NK-92 (cell line): Measurements from ENCODE around the gene LDLRAD4.

Experiments used
- DNase-seq: peaks from one replicate; lab custom pipeline; 2025; ENCODE audit not compliant: unreplicated experiment; lab: John Stamatoyannopoulos, UW

The LDLRAD4 gene

DNA sequence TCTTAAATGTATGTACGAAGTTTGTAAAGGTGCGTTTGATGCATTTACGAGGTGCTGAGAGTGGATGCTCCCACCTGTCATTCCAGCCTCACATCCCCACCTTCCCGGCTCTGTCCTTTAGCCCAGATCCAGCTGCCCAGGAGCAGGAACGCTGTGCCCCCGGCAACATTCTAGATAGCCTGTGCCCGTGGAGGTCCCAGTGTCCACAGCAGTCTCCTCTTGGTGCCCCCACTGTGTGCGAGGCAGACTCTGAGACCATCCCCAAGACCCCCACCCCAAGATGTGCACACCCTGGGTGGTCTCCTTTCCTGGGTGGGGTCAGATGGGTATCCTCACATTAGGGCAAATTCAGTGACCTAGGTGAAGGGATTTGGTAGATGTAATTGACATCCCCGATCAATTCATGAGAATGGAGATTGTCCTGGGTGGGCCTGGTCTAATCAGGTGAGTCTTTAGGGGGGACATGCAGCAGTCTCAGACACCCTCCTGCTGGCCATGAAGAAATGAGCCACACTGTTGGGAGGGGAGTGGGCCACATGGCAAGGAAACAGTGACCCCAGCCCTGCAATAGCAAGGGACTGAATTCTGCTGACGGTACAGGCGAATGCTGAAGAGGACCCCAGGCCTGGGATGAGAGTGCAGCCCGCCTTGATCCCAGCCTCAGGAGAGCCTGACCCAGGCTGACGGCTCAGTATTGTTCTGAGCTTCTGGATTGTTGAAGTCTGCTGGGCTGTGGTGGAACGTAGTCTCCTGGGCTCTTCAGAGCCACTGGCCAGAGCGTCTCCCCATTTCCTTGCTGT is 304.5 kb downstream of the LDLRAD4 start:
- no peak for DNase-seq

DNA sequence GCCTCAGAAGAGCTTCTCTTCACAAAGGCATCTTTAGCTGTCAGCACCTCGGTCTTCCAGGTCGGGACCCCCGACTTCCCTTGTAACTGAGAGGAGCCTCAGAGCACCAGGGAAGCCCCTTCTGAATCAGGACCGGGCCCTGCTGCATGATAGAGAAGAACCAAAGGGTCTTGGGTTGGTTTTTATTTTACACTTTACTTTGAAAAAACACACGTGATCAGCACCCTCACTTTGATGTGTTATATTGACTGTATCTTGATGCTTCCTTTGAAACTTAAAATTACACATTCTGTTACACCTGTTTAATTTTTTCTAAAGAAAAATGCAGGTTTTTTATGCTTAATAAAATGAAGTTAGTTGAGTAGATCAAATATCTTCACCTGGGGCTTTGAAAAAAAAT is 305.5 kb downstream of the LDLRAD4 start:
- DNase-seq = no peak

DNA sequence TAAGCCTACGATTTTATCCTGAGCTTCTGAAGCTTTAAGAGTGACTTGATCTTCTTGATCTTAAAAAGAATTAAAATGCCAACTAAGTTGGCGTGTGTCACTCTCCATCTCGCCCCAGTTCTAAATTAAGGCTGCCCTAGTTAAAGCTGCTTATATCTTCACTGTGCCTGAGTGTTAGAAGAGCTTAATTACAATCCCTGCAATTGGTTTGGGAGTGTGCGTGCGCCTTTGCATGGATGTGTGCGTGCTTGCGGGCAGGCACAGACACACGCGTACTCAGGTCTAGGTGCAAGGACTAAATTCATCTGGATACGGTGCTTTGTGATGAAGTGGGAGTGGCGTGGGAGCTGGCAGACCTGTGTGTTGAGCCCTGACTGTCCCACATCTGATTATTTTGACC is 306.3 kb downstream of the LDLRAD4 start:
- DNase-seq = no peak

DNA sequence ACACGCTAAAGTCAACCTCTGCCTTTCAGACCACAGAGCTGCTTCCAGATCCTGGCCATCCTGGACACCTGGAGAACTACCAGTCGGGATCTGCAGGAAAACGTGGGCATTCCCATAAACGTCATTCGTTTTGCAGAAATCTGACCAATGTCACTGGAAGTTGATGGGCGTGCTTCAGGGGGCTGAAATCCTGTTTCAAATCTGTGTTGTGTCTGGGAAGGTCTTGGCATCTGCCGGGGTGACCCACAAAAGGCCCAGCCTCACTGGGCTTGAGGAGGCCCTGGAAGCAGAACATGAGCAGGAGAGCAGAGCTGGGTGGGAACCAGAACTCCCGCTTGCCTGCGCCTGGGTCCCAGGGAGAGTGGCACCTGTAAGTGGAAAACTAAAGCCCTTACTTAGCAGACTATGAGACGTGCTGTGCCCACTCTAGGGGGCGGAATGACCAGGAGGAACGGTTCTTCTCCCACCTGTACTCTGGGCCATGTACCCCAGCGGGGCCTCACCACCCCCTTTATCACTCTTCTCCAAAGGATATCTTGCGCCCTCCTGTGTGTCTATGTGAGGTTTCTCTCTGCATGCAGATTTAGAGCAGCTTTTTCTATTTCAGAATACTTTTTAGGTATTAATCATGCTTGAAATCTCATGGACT is 306.9 kb downstream of the LDLRAD4 start:
- no peak for DNase-seq

DNA sequence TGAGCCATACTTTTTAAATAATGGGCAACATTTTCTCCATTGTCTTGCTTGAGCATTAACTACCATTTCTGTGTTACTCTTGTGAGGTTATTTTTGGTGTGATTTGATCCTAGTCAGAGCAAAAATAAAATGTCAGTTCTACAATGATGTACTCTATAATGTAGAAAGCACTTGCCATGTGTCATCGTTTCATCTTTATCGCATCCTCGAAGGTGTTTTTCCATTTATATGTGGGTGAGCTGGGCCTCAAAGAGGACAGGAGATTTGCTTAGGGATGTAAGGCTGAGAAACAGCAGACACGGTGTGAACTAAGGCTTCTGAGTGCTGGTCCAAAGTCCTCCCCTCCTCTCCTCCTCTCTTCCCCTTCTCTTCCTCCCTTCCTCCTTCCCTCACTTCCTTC is 308.0 kb downstream of the LDLRAD4 start:
- DNase-seq = no peak

DNA sequence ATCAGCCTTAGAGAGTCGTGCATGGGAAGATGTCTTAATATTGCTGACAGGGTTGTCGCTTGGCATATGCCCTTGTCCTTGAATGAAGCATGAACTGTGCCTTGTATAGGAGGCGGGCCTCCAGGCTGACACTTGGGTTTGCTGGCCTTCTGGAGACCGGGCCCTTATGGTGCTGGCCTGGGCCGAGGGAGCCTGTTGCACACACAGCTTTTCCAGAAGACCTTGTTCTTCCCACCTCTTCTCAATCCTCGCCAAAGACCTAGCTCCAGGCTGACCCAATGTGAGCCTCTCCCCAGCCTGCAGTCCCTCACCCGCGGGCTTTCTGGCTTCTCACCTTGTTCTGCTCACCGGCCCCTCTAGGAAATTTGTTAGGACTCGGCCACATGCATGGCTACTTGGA is 308.7 kb downstream of the LDLRAD4 start:
- no peak for DNase-seq

DNA sequence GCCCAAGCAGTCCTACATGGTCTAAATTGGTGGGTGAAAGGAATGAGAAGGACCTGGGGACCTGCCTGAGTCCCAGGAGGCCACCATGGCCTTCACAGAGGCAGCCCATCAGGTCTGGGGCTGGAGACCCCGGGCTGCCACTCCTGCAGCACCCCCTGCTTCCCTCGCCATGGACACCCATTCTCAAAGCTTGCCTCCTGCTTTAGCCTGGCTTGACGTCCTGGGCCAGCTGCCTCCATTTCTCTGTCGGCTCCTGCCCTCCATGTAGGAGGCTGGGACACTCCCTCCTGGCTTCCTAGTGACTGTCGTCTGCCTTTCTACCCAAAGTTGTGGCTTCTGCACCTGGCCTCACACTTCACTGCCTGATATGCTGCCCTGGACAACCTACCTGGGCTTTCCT is 309.2 kb downstream of the LDLRAD4 start:
- no peak for DNase-seq

DNA sequence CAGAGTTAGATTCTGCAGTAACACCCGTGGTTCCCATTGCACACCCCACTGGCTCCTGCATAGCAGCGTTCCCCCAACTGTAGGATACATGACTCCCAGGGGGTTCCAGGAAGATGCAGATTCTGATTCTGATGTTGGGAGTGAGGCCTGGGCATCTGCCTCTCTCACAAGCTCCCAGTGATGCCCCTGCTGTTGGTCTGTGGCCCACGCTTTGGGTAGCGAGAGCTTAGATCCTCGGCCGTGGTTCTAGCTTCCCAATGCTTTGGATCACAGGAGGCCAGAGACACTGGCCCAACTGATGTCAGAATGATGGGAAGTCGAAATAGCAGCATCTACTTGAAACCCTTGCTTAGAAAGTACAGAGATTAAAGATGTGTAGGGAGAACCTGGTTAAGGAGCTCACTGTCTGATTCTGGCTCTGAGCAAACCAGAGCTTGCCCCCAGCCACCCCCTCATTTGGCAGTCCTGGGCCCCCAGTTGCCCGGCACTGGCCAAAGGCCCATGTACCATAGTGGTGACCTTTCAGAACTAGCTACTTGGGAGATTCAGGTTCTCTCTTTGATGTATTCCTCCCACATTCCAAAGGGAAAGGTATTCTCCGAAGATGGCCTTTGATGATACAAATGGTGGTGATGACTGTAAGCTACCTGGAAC is 310.3 kb downstream of the LDLRAD4 start:
- DNase-seq = no peak

DNA sequence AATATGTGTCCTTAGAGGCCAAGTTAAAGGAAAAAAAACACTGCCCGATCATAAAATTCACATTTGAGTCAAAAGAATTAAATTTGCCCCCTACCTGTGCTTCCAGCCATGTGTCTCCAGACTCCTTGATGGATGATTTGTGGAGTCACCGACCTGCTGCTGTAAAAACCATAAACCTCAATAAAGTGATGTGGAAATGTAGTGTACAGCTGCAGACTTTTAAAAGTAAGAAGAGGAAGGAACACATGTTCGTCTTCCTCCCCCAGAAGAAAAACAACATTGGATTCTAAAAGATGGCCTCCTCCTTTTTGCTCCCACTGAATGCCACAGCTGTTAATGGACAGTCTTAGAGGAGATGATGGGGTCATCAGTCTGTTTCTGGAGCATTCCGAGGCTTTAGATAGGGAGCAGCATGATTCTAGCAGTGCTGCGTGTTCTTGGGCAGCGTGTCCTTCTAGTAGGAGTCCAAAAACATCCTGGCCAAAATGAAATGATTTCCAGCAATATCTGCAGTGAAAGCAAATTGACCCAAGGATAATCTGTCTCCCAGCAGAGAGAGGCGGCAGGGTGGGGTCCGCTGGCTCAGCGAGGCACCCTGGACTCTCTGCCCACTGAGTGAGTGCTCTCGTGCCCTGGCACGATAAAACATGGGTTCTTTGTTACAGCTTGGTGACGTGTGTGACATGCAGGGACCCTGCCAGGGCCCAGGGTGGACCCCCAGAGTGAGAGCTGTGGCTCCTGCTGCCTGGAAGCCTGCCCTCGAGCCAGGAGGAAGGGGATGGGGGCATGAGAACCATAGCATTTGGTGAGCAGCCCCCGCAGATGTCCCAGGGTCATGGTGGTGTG is 311.7 kb downstream of the LDLRAD4 start:
- DNase-seq = no peak

DNA sequence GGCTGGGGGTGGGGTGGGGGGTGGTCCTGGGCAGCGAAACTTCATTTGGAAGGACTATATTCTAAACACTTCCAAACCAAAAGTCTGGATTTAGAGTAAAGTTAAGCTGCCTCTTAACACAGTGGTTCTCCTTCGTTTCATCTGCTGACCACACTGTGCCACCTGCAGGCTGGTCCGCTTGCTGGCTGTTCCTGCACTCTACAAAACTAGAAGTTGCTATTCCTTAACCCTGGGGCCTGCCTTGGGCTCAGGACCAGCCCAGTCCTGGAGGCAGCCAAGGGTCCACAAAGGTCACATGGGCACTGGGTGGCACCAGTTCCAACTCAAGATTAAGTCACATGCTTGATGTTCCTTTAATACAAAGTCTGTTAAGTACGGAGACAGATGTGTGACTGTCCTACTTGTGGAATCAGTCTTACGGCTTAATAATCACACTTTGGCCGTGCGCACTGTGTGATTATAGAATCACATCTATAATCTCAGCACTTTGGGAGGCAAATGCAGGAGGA is 312.4 kb downstream of the LDLRAD4 start:
- no peak for DNase-seq

DNA sequence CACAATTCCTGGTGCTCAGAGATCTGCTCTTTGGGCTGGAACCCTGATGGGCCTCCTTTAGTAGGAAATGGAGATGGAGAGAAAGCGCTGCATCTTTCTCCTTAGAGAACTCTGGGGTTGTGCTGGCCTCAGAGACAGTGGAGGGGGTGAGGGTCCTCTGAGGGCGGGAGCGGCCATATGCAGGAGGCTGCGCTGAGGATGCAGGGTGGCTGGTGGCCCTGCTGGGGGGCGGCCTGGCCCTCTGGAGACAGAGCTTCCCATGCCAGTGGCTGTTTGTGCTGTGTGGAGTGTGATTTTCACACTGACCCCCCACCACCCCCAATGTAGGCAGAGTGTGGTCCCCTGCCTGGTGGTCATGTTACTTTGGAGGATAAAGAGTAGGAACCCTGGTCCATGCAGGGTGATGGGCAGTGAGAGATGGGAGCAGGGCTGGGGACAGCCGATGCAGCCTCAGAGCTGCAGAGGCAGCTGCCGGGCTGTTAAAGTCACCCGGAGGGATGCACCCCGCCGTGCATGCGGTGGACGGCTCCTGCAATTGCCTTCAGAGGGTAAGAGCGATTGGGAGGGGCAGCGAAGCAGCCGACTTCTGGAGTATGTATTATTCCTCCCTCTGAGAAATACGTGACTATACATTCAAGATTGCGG is 313.2 kb downstream of the LDLRAD4 start:
- no peak for DNase-seq

DNA sequence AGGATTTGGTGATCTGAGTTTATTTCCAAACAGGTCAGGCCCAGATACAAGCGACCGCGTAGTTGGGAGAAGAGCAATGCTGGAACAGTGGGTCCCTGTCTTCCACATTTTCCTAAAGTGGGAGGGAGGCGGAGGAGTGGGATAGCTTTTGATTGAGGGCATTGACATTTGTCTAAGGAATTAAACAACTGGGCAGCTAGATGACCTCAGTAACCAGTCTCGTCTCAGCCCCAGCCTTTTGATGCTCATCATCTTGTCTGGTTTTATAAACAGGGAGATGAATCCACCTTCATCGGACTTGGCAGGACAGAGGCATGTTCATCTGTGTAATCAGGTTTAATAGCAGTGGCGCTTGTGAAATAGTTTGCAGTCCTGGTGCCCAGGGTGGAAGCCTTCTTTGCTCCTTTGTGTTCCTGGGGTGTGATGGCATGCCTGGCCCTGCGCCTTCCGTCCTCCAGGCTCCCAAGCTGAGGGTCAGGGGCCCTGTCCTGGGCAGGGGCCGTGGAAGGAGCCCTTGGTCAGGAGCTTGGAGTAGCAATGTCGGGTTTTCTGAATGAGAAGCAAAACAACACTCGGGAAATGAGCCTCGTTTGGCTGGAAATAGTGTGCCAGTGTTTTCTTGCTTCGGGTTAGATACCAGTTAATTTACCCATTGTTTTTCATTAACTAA is 314.0 kb downstream of the LDLRAD4 start:
- DNase-seq = no peak

DNA sequence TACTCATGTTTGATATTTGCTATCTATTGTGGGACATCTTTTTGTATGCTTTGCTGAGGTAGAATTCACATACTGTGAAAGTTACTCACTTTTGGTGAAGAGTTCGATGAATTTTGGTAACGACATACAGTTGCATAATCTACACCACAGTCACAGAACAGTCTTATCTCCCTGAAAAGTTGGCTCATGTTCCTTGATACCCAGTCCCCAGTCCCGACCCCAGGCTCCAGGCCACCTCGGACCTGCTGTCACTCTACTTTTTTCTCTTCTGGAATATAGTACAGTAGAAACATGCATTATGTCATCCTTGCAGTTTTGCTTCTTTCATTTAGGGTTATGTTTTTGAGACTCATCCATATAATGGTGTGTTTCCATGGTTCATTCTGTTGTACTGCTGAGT is 316.1 kb downstream of the LDLRAD4 start:
- no peak for DNase-seq

DNA sequence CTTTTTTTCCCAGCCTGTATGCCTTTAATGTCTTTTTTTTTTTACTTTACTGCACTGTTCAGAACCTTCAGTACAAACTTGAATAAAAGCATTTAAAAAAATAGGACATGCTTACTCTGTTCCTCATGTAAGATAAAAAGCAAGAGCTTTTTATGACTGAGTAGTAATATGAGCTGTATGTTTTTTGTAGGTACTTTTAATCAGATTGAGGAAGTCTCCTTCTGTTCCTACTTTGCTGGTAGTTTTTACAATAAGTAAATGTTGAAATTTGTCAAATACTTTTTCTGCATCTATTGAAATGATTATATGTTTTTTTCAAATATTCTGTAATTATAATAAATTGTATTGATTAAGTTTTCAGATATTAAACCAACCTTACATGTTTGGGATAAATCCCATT is 318.0 kb downstream of the LDLRAD4 start:
- DNase-seq = no peak

DNA sequence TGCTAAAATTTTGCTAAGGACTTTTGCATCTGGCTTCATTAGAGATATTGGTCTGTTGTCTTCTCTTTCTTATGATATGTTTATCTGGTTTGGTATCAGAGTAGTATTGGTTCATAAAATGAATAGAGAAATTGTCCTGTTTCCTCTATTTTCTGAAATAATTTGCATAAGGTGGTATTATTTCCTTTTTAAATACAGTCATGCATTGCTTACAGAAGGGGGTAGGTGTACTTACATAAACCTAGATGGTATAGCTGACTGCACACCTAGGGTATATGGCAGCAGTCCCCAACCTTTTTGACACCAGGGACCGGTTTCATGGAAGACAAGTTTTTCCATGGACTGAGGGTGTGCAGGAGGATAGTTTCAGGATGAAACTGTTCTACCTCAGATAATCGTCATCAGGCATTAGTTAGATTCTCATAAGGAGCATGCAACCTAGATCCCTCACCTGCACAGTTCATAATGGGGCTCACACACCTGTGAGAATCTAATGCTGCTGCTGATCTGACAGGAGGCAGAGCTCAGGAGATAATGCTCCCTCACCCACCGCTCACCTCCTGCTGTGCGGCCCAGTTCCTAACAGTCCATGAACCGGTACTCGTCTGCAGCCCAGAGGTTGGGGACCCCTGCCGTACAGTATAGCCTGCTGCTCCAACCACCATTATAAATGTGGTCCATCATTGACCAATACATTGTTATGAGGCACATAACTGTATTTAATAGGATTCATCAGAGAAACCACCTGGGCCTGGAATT is 318.6 kb downstream of the LDLRAD4 start:
- no peak for DNase-seq

DNA sequence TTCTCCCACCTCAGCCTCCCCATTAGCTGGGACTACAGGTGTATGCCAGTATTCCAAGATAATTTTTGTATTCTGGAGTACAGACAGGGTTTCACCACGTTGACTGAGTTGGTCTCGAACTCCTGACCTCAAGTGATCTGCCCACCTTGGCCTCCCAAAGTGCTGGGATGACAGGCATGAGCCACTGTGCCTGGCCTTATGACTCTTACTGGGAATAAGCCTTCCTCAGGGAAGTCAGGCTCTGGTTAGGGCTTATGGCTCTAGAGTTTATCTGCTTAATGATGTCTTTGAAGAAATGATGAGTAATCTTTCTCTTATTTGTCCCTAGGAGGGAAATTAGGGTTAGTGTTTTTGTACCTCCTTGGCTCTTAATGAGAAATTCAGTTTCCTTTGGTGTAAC is 320.1 kb downstream of the LDLRAD4 start:
- no peak for DNase-seq

DNA sequence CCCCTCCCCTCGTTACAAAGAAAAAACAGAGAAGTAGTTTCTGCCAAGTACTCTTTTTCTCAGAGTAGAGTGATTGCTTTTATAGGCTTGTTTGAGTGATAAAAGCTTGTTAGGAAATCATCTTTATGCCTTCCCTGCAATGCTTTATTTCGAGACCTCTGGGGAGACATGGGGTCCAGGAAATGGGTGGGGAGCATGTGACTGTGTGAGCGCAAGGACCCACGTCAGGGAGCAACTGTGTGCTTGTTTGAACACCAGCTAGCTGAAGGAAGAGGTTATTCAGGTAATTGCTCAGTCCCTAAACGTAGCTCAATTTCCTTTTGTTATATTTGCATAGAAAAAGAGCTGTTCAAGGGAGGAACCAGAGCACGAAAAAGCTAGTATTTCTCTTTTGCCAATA is 320.5 kb downstream of the LDLRAD4 start:
- no peak for DNase-seq

DNA sequence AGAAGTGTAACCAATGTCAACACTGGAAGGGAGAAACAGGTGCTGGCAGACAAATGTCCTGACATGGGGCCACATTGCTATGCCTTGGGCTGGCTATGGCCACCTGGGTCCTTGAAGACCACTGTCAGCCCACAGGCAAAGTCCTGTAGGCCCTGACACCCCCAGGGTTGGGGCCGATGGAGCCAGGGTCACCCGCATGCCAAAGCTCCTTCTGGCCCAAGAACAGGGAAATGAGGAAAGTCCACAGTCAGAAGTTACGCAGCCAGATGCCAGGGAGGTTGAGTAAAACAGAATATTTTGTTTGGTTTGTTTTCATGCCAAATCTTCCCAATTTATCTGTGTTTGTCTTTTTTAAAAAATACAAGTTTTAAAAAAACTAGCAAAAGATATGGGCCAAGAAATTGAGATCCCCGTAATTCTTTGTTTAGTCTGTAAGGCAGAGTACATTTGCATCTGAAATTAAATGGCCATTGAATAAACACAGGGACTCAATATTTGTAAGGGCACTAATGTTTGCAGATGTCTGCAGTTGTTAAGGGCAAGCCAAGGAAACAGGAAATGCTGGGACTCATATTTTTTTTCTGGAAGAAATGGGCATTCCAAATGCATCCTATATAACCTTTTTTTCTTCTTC is 321.4 kb downstream of the LDLRAD4 start:
- DNase-seq = no peak
